H1 (cell line): Measurements from ENCODE around the gene UBE2L6. TPM values are rescaled to one million over a fixed set of nuclear protein-coding genes. Genes with fewer than 3 reads are reported as not detected.

Source experiments
- NRF1 ChIP-seq: IDR thresholded peaks from 2 replicates; pipeline ENCODE4 v1.6.1; 2011; ENCODE audit warnings: mild to moderate bottlenecking, low read depth, low read length, improper control_type of control experiment
- RXRA ChIP-seq: IDR thresholded peaks from 2 replicates; pipeline ENCODE4 v1.6.1; 2011; ENCODE audit warnings: low read depth, mild to moderate bottlenecking, low read length, moderate library complexity; ENCODE audit not compliant: insufficient read depth
- polyA plus RNA-seq, 7 experiments: library from polyadenylated mRNA; depleted of rRNA in 3 of 7; stranded (reverse) in 5 of 7; unstranded in 2 of 7; fragments of >200 nt in 5 of 7; fragments of 200-250 nt in 2 of 7; gene quantifications; 1 replicate in 5 of 7; 2 replicates in 1 of 7; 4 replicates in 1 of 7; pipeline versions ENCODE4 v1.2.1 to v1.2.3, GENCODE V29; 2011 to 2013; ENCODE audit warnings: missing spikeins in 2 of 7, mixed read lengths in 2 of 7
- total RNA-seq: library from RNA; stranded (reverse); fragmentation: NEBNext Ultra II Directional; extraction: Animal tissue kit (Norgen Biotek cat#: 25700); gene quantifications from 2 replicates; pipeline ENCODE4 v1.2.1, GENCODE V29; 2021

UBE2L6 gene
- total and polyA plus RNA-seq, 2 of the 8 experiments (the other 6 are each of a cell fraction or from before 2014, with no cell fraction given), result 67.8 to 89.2 TPM

GRCh38 chr11:57508341-57509170 is 58.9 kb downstream of the UBE2L6 start (continued):
- TF ChIP-seq NRF1 (no peak), RXRA (no peak)
